Heart left ventricle (tissue), 16 donors: Measurements from ENCODE around the gene TTPAL. TPM values are rescaled to one million over a fixed set of nuclear protein-coding genes. Genes with fewer than 3 reads are reported as not detected.
A peak's percentile ranks its signal among the peaks of the same experiment; 100 is the strongest.

Experiments
- ATAC-seq, 4 donors: fragments of 200-7000 bp; cut with Tn5 transposase; one replicate each; pipeline ENCODE4 v1.9.1; 2020 to 2022; ENCODE audit warnings: moderate library complexity in 4 of 4, mild to moderate bottlenecking in 3 of 4, moderate number of reproducible peaks in 1 of 4
- DNase-seq, 5 donors: peaks; one replicate each; pipeline ENCODE4 v3.0.0-alpha.2; 2020
- H3K27ac ChIP-seq, 12 donors: fragments of 200-600 bp; sonication (generic) in 4 of 12; one replicate each; pipeline versions ENCODE4 v1.5.0 to v1.8.0; 2016 to 2022; ENCODE audit warnings: mild to moderate bottlenecking in 2 of 12
- H3K27me3 ChIP-seq, 9 donors: fragments of 200-600 bp; sonication (generic) in 2 of 9; one replicate each; pipeline versions ENCODE4 v1.5.1 to v1.8.0; 2016 to 2022; ENCODE audit warnings: mild to moderate bottlenecking in 3 of 9
- H3K36me3 ChIP-seq, 9 donors: fragments of 200-600 bp; sonication (generic) in 2 of 9; one replicate each; pipeline versions ENCODE4 v1.5.0 to v1.8.0; 2018 to 2022; ENCODE audit warnings: mild to moderate bottlenecking in 2 of 9
- H3K4me1 ChIP-seq, 12 donors: fragments of 200-600 bp; sonication (generic) in 4 of 12; one replicate each; pipeline versions ENCODE4 v1.5.0 to v1.8.0; 2016 to 2022; ENCODE audit warnings: mild to moderate bottlenecking in 3 of 12
- H3K4me3 ChIP-seq, 12 donors: fragments of 200-600 bp; sonication (generic) in 4 of 12; one replicate each; pipeline versions ENCODE4 v1.5.0 to v1.8.0; 2017 to 2022; ENCODE audit warnings: mild to moderate bottlenecking in 9 of 12, moderate library complexity in 4 of 12
- H3K9me3 ChIP-seq, 12 donors: fragments of 200-600 bp; sonication (generic) in 4 of 12; one replicate each; pipeline versions ENCODE4 v1.5.0 to v1.8.0; 2016 to 2022; ENCODE audit warnings: mild to moderate bottlenecking in 1 of 12
- CTCF ChIP-seq, 12 donors: fragments of 200-600 bp; sonication (generic) in 4 of 12; IDR thresholded peaks; one replicate each; pipeline versions ENCODE4 v1.5.0 to v1.8.0; 2018 to 2022; ENCODE audit warnings: antibody characterized with exemption in 12 of 12, mild to moderate bottlenecking in 5 of 12
- POLR2A ChIP-seq, 2 donors: fragments of 450-650 bp; IDR thresholded peaks; one replicate each; pipeline ENCODE4 v1.6.1; 2017; ENCODE audit warnings: antibody characterized with exemption in 2 of 2, mild to moderate bottlenecking in 2 of 2, moderate library complexity in 2 of 2
- WGBS, 4 donors: extraction: QIAGEN DNeasy Blood & Tissue Kit in 2 of 4; methylation state at CpG; one replicate each; pipeline versions ENCODE4 v1.1.5 to v1.1.7; 2013 to 2018; 5-methylcytosine and 5-hydroxymethylcytosine counted together
- intact Hi-C, 10 donors: fragments of 100-400 bp; cut with DNase I; formaldehyde crosslinking; loops; one replicate each; pipeline versions ENCODE4 v1.11.1 to v1.14.2; 2022
- polyA plus RNA-seq, 2 donors: library from polyadenylated mRNA; stranded (reverse); fragments of 200-250 nt; gene quantifications; one replicate each; pipeline ENCODE4 v1.2.3, GENCODE V29; 2013
- total RNA-seq, 9 donors: library from RNA; depleted of rRNA in 2 of 9; stranded (reverse); fragments of >200 nt in 2 of 9; fragmentation: NEBNext Ultra II Directional in 3 of 9; extraction: Animal tissue kit (Norgen Biotek cat#: 25700) in 3 of 9; gene quantifications; one replicate each; pipeline versions ENCODE4 v1.1.0 to v1.2.4, GENCODE V29; 2016 to 2023
- donor health status: ischemic (EF 13 %, LVEDD 7.1; RV severe dilation, severe dysfunction).
- donor health status: healthy with polysubstance abuse.
- donor health status: DM: no; HTN: yes; CAD: no.
- donor health status: DM: no; HTN: no; CAD: no.
- donor health status: ischemic (EF 25% LVEDD 6.9; RV normal size, moderate dysfunction).
- donor health status: ischemic (EF 25% LVEDD 5.7; RV mildly dilated, moderate dysfunction).
- donor health status: healthy.
- donor health status: DM: yes; HTN: yes; CAD: no.
- donor health status: ischemic (EF 35%, LVEDD 5.7; RV mildly dilated, moderate dysfunction).
- donor health status: nonischemic (EF 11% LVEDD 7.7; RV severe dilation, severe dysfunction).
- donor health status: DM: yes; HTN: yes; CAD: no.
- donor health status: PGD.
- donor health status: ischemic (EF 29% LVEDD 5.4; RV normal size, mild dysfunction).
- donor health status: nonischemic (EF 23%, LVEDD 6.1; RV moderate dilation, normal function).

TTPAL gene
- total and polyA plus RNA-seq, 11 donors: 1.9 to 6.0 (median 4.2) TPM

GRCh38 chr20:44459271-44459670 lies 16.4 kb upstream of the TTPAL start:
- no peak for ATAC-seq
- Histone ChIP-seq H3K36me3 (no peaks in the 10 kb centered on the region), H3K4me1 (no peaks in the 10 kb centered on the region), H3K9me3 (no peaks in the 10 kb centered on the region), H3K27ac (no peak overlapping the region), H3K4me3 (no peak overlapping the region), H3K27me3 (no peaks in the 10 kb centered on the region)
- WGBS, 4 donors: 64 to 83% (median 74%) methylated on average over 2 of the region's 2 CpGs
- intact Hi-C loops: loop anchor here in 5 of 10 donors (5.0 to 10.0 kb wide), 4 partner anchors 64 to 242 kb away; no protein-coding TSS in a partner anchor
- no peak for TF ChIP-seq POLR2A (IDR thresholded peaks at IDR 0.05)
- TF ChIP-seq CTCF (IDR thresholded peaks at IDR 0.05): no peak
- DNase-seq: no peak

GRCh38 chr20:44460795-44461141 lies 14.9 kb upstream of the TTPAL start:
- Histone ChIP-seq H3K36me3 (no peaks in the 10 kb centered on the region), H3K27me3 (no peaks in the 10 kb centered on the region), H3K27ac (no peak overlapping the region), H3K4me1 (no peaks in the 10 kb centered on the region), H3K9me3 (no peaks in the 10 kb centered on the region), H3K4me3 (no peak overlapping the region)
- intact Hi-C loops: loop anchor here in 8 of 10 donors (2.0 to 10.0 kb wide), 7 partner anchors 73 to 246 kb away; partner anchors contain the start of genes FITM2 (in 1 of the 8) and OSER1 (in 1 of the 8)
- WGBS, 4 donors: 16 to 26% (median 21%) methylated on average over 3 of the region's 3 CpGs
- ATAC-seq: peak in 2 of 4 donors; percentile 45 to 47
- TF ChIP-seq POLR2A (IDR thresholded peaks at IDR 0.05) (no peak), CTCF (IDR thresholded peaks at IDR 0.05) (peak in 10 of 12 donors; percentile 16 to 56 (median 38))
- DNase-seq: no peak

- Histone ChIP-seq H3K27ac (no peak overlapping the region), H3K4me1 (no peaks in the 10 kb centered on the region), H3K9me3 (no peaks in the 10 kb centered on the region), H3K27me3 (no peaks in the 10 kb centered on the region), H3K4me3 (no peak overlapping the region), H3K36me3 (no peaks in the 10 kb centered on the region)
- WGBS, 4 donors: 69 to 86% (median 80%) methylated on average over 6 of the region's 6 CpGs
- DNase-seq (no peak), ATAC-seq (no peak)
- TF ChIP-seq POLR2A (IDR thresholded peaks at IDR 0.05): no peak
- peak in 1 of 12 donors; percentile 0 for TF ChIP-seq CTCF (IDR thresholded peaks at IDR 0.05)
- intact Hi-C loops: loop anchor here in 8 of 10 donors (2.0 to 10.0 kb wide), 7 partner anchors 74 to 246 kb away; partner anchors contain the start of genes FITM2 (in 1 of the 8) and OSER1 (in 1 of the 8)
Measured at GRCh38 chr20:44461142-44461802, 14.4 kb upstream of the TTPAL start.

- 75 to 83% (median 78%) methylated on average over 5 of the region's 5 CpGs for WGBS, 4 donors
- H3K4me3 ChIP-seq: no peak overlapping the region
- intact Hi-C loops: loop anchor here in 8 of 10 donors (2.0 to 10.0 kb wide), 7 partner anchors 74 to 247 kb away; partner anchors contain the start of genes FITM2 (in 1 of the 8) and OSER1 (in 1 of the 8)
- H3K4me1 ChIP-seq: no peaks in the 10 kb centered on the region
- H3K36me3 ChIP-seq: no peaks in the 10 kb centered on the region
- ATAC-seq (peak in 1 of 4 donors; percentile 23), DNase-seq (no peak)
- no peaks in the 10 kb centered on the region for H3K27me3 ChIP-seq
- no peaks in the 10 kb centered on the region for H3K9me3 ChIP-seq
- TF ChIP-seq POLR2A (IDR thresholded peaks at IDR 0.05): no peak
- TF ChIP-seq CTCF (IDR thresholded peaks at IDR 0.05): no peak
- no peak overlapping the region for H3K27ac ChIP-seq
Measured at GRCh38 chr20:44461803-44462174, 13.9 kb upstream of the TTPAL start.
